GM23338 (cell line): ENCODE data around the gene CCDC149. TPM values are rescaled to one million over a fixed set of nuclear protein-coding genes. Genes with fewer than 3 reads are reported as not detected.

Source experiments
- ATAC-seq: fragments of 200-7000 bp; cut with Tn5 transposase; 3 replicates; pipeline ENCODE4 v1.9.1; 2020
- DNase-seq: peaks from one replicate; pipeline ENCODE4 v3.0.0-alpha.2; 2015; ENCODE audit warnings: low spot score
- H2AFZ ChIP-seq: fragments of 200-600 bp; sonication (generic); 2 replicates; pipeline ENCODE4 v1.8.0; 2016; ENCODE audit warnings: antibody characterized with exemption, mild to moderate bottlenecking, moderate library complexity
- H3F3A ChIP-seq: fragments of 200-600 bp; sonication (generic); replicated peaks from 2 replicates; pipeline ENCODE4 v1.8.0; 2017; ENCODE audit warnings: antibody characterized with exemption, mixed run types, low read depth
- H3K27ac ChIP-seq: fragments of 200-600 bp; sonication (generic); 2 replicates; pipeline ENCODE4 v1.6.1; 2016; ENCODE audit warnings: low read depth
- H3K27me3 ChIP-seq: fragments of 200-600 bp; sonication (generic); 2 replicates; pipeline ENCODE4 v1.8.0; 2016; ENCODE audit warnings: mild to moderate bottlenecking, mixed run types, moderate library complexity; ENCODE audit not compliant: insufficient read depth
- H3K36me3 ChIP-seq: fragments of 200-600 bp; sonication (generic); 2 replicates; pipeline ENCODE4 v1.8.0; 2016; ENCODE audit warnings: mild to moderate bottlenecking; ENCODE audit not compliant: insufficient read depth
- H3K4me1 ChIP-seq: fragments of 200-600 bp; sonication (generic); 2 replicates; pipeline ENCODE4 v1.8.0; 2016; ENCODE audit warnings: mild to moderate bottlenecking, moderate library complexity; ENCODE audit not compliant: insufficient read depth
- H3K4me2 ChIP-seq: fragments of 200-600 bp; sonication (generic); 2 replicates; pipeline ENCODE4 v1.7.1; 2017; ENCODE audit warnings: mixed run types
- H3K4me3 ChIP-seq: fragments of 200-600 bp; sonication (generic); 2 replicates; pipeline ENCODE4 v1.6.1; 2016; ENCODE audit warnings: mixed run types
- H3K79me2 ChIP-seq: fragments of 200-600 bp; sonication (generic); replicated peaks from 2 replicates; pipeline ENCODE4 v1.8.0; 2017; ENCODE audit warnings: mild to moderate bottlenecking; ENCODE audit not compliant: insufficient read depth
- H3K9me2 ChIP-seq: fragments of 200-600 bp; sonication (generic); 2 replicates; pipeline ENCODE4 v1.8.0; 2017; ENCODE audit not compliant: insufficient read depth
- H4K20me1 ChIP-seq: fragments of 200-600 bp; sonication (generic); replicated peaks from 2 replicates; pipeline ENCODE4 v1.8.0; 2017; ENCODE audit warnings: mild to moderate bottlenecking; ENCODE audit not compliant: insufficient read depth
- H3K27ac Mint-ChIP-seq: 2 replicates; pipeline ENCODE4 v1.8.0; 2020; ENCODE audit warnings: inconsistent platforms, mild to moderate bottlenecking, moderate library complexity, mixed read lengths
- H3K27me3 Mint-ChIP-seq: 3 replicates; pipeline ENCODE4 v1.8.0; 2022; ENCODE audit warnings: low read depth, mild to moderate bottlenecking, moderate library complexity, mixed read lengths, inconsistent platforms; ENCODE audit not compliant: insufficient read depth, poor library complexity
- H3K36me3 Mint-ChIP-seq: 3 replicates; pipeline ENCODE4 v1.8.0; 2021; ENCODE audit warnings: low read depth, mild to moderate bottlenecking, inconsistent platforms, moderate library complexity, mixed read lengths
- H3K4me1 Mint-ChIP-seq: 3 replicates; pipeline ENCODE4 v1.8.0; 2020; ENCODE audit warnings: mild to moderate bottlenecking, inconsistent platforms, mixed read lengths
- H3K4me3 Mint-ChIP-seq: 3 replicates; pipeline ENCODE4 v1.8.0; 2021; ENCODE audit warnings: moderate library complexity, mild to moderate bottlenecking, inconsistent platforms, mixed read lengths
- H3K9me3 Mint-ChIP-seq: 3 replicates; pipeline ENCODE4 v1.8.0; 2020; ENCODE audit warnings: moderate library complexity, mild to moderate bottlenecking, inconsistent platforms, mixed read lengths
- CREB1 ChIP-seq: fragments of 250-450 bp; sonication (Bioruptor Pico); IDR thresholded peaks from 2 replicates; pipeline ENCODE4 v1.5.0; 2020; ENCODE audit warnings: low read depth, mild to moderate bottlenecking, moderate library complexity
- CTCF ChIP-seq, 2 experiments: fragments of 200-600 bp in 1 of 2; sonication (generic) in 1 of 2; conservative IDR thresholded peaks; 2 replicates each; pipeline versions ENCODE4 v1.5.1 to v1.6.1; 2016 to 2017; ENCODE audit warnings: antibody characterized with exemption in 2 of 2, low read depth in 2 of 2, mild to moderate bottlenecking in 2 of 2, moderate library complexity in 1 of 2
- ETS1 ChIP-seq: IDR thresholded peaks from 2 replicates; pipeline ENCODE4 v1.6.1; 2016; ENCODE audit warnings: antibody characterized with exemption
- EZH2 ChIP-seq: fragments of 200-600 bp; sonication (generic); IDR thresholded peaks from one replicate; pipeline ENCODE4 v1.8.0; 2017; ENCODE audit warnings: antibody characterized with exemption, mild to moderate bottlenecking, low read depth; ENCODE audit not compliant: unreplicated experiment
- EZH2phosphoT487 ChIP-seq: fragments of 200-600 bp; sonication (generic); IDR thresholded peaks from one replicate; pipeline ENCODE4 v1.8.1; 2018; ENCODE audit warnings: antibody characterized with exemption; ENCODE audit not compliant: unreplicated experiment
- JUNB ChIP-seq: IDR thresholded peaks from one replicate; pipeline ENCODE4 v1.6.1; 2016; ENCODE audit warnings: antibody characterized with exemption; ENCODE audit not compliant: unreplicated experiment
- NANOG ChIP-seq: IDR thresholded peaks from 2 replicates; pipeline ENCODE4 v1.6.1; 2016; ENCODE audit warnings: antibody characterized with exemption, borderline replicate concordance
- POLR2AphosphoS5 ChIP-seq: IDR thresholded peaks from 2 replicates; pipeline ENCODE4 v1.6.1; 2016; ENCODE audit warnings: antibody characterized with exemption, low read depth
- REST ChIP-seq: IDR thresholded peaks from one replicate; pipeline ENCODE4 v1.6.1; 2018; ENCODE audit warnings: antibody characterized with exemption; ENCODE audit not compliant: unreplicated experiment
- STAT1 ChIP-seq: IDR thresholded peaks from one replicate; pipeline ENCODE4 v1.6.1; 2016; ENCODE audit warnings: antibody characterized with exemption; ENCODE audit not compliant: unreplicated experiment
- ZNF114 ChIP-seq: fragments of 250-450 bp; sonication (Bioruptor Pico); IDR thresholded peaks from 2 replicates; pipeline ENCODE4 v1.5.0; 2020; ENCODE audit warnings: mild to moderate bottlenecking, moderate library complexity
- ZNF331 ChIP-seq: fragments of 250-450 bp; sonication (Bioruptor Pico); IDR thresholded peaks from 2 replicates; pipeline ENCODE4 v1.5.0; 2020; ENCODE audit warnings: low read depth, mild to moderate bottlenecking, moderate library complexity
- ZNF462 ChIP-seq: fragments of 250-450 bp; sonication (Bioruptor Pico); IDR thresholded peaks from 2 replicates; pipeline ENCODE4 v1.5.0; 2020; ENCODE audit warnings: mild to moderate bottlenecking, moderate library complexity
- polyA plus RNA-seq: library from polyadenylated mRNA; unstranded; fragments of >200 nt; fragmentation: Nextera tagmentation; extraction: Ambion mirVana; gene quantifications from 2 replicates; pipeline ENCODE4 v1.2.1, GENCODE V29; 2016
- total RNA-seq: library from RNA; depleted of rRNA; stranded (reverse); fragments of >200 nt; shearing (Covaris generic); gene quantifications from 2 replicates; pipeline ENCODE4 v1.2.3, GENCODE V29; 2014

Gene CCDC149
- total and polyA plus RNA-seq, 2 experiments from 2014 or later, result 2.6 to 6.4 TPM

- no peak overlapping the region; the same call in 1 of the 2 replicates for H3K27ac Mint-ChIP-seq
- H3F3A ChIP-seq, result no peaks in the 10 kb centered on the region
- TF ChIP-seq JUNB (no peak), CREB1 (no peak), ZNF114 (CRISPR knock-in tag) (no peak), REST (no peak), NANOG (no peak), ZNF462 (no peak), EZH2 (no peak), ZNF331 (CRISPR knock-in tag) (no peak), POLR2AphosphoS5 (no peak), ETS1 (no peak), EZH2phosphoT487 (no peak), STAT1 (no peak), CTCF (conservative IDR thresholded peaks at IDR 0.05; ENCODE audit: low read depth in 2 of 2) (no peak)
- H3K4me3 ChIP-seq, result no peak overlapping the region
- DNase-seq, result no peak
- H3K36me3 ChIP-seq, result no peaks in the 10 kb centered on the region
- H3K4me1 ChIP-seq, result peaks cover 10% of the 10 kb centered on the region
- H3K9me3 Mint-ChIP-seq, result no peaks in the 10 kb centered on the region; the same call in 2 of the 3 replicates
- peaks cover 39% of the 10 kb centered on the region for H3K4me1 Mint-ChIP-seq
- H3K4me3 Mint-ChIP-seq, result no peak overlapping the region
- H3K27me3 Mint-ChIP-seq, result peaks cover 13% of the 10 kb centered on the region
- H3K9me2 ChIP-seq, result 0 out of 2 replicates have a peak, but pooled peaks cover 2% of the 10 kb centered on the region
- no peak overlapping the region for H2AFZ ChIP-seq
- ATAC-seq, result no peak
- no peaks in the 10 kb centered on the region for H4K20me1 ChIP-seq
- peaks cover 4% of the 10 kb centered on the region; the same call in 1 of the 3 replicates for H3K36me3 Mint-ChIP-seq
- no peak overlapping the region for H3K4me2 ChIP-seq
- no peak overlapping the region for H3K27ac ChIP-seq
- H3K79me2 ChIP-seq, result no peaks in the 10 kb centered on the region
- H3K27me3 ChIP-seq, result peaks cover 17% of the 10 kb centered on the region
These were observed 106.4 kb downstream of the CCDC149 start for GRCh38 chr4:24806206-24806990.
